Testis (tissue), 3 donors: ENCODE results near the gene THBS3. TPM values are rescaled to one million over a fixed set of nuclear protein-coding genes. Genes with fewer than 3 reads are reported as not detected.
"Not testable (repeated sequence)": the region's sequence is repeated elsewhere in the genome, so short reads cannot be mapped to it uniquely, and the experiment has no call there.

Experiments used
- DNase-seq: peaks from one replicate; pipeline ENCODE4 v3.0.0-alpha.2; 2019
- H3K27ac ChIP-seq, 2 donors: fragments of 200-600 bp; sonication (generic); one replicate each; pipeline ENCODE4 v1.5.1; 2019
- H3K27me3 ChIP-seq: fragments of 200-600 bp; sonication (generic); one replicate; pipeline ENCODE4 v1.5.1; 2019
- H3K36me3 ChIP-seq: fragments of 200-600 bp; sonication (generic); one replicate; pipeline ENCODE4 v1.5.1; 2017; ENCODE audit warnings: low read depth; ENCODE audit errors: missing control alignments
- H3K4me1 ChIP-seq: fragments of 200-600 bp; sonication (generic); one replicate; pipeline ENCODE4 v1.5.1; 2019
- H3K4me3 ChIP-seq, 2 donors: fragments of 200-600 bp; sonication (generic); one replicate each; pipeline ENCODE4 v1.5.1; 2017 to 2019
- H3K9me3 ChIP-seq: fragments of 200-600 bp; sonication (generic); one replicate; pipeline ENCODE4 v1.5.1; 2017
- CTCF ChIP-seq, 3 experiments: fragments of 450-650 bp in 2 of 3; fragments of 200-600 bp in 1 of 3; sonication (generic) in 1 of 3; IDR thresholded peaks; one replicate each; pipeline ENCODE4 v1.5.1; 2016 to 2019; ENCODE audit warnings: antibody characterized with exemption in 3 of 3, mild to moderate bottlenecking in 2 of 3, moderate library complexity in 1 of 3
- POLR2A ChIP-seq: fragments of 450-650 bp; IDR thresholded peaks from one replicate; pipeline ENCODE4 v1.6.1; 2017; ENCODE audit warnings: antibody characterized with exemption, mild to moderate bottlenecking, moderate library complexity
- WGBS, 2 donors: methylation state at CpG; one replicate each; pipeline ENCODE4 v1.1.5; 2018; 5-methylcytosine and 5-hydroxymethylcytosine counted together
- intact Hi-C: fragments of 100-400 bp; cut with DNase I; formaldehyde crosslinking; loops from one replicate; pipeline ENCODE4 v1.15.1; 2023; ENCODE audit warnings: low total_unique reads
- polyA plus RNA-seq: library from polyadenylated mRNA; stranded (reverse); fragments of 350-450 nt; fragmentation: Illumina TruSeq; extraction: RNeasy Lipid Tissue Mini Kit (QIAGEN cat#74804); gene quantifications from one replicate; pipeline ENCODE4 v1.2.3, GENCODE V29; 2014; ENCODE audit warnings: low read depth, low replicate concordance; ENCODE audit not compliant: insufficient read depth
- total RNA-seq, 2 donors: library from RNA; depleted of rRNA; stranded (reverse); fragments of >200 nt; gene quantifications; one replicate each; pipeline ENCODE4 v1.2.3, GENCODE V29; 2016

Gene THBS3
- total and polyA plus RNA-seq, 3 donors from 2014 or later = 37.1 to 82.9 (median 68.1) TPM

- intact Hi-C loops = no loop called here
- DNase-seq = peak; percentile 61
- no peak overlapping the region for H3K4me3 ChIP-seq
Observed at GRCh38 chr1:155219592-155220031, 11.9 kb upstream of the THBS3 start.

GRCh38 chr1:155218854-155219591, 11.3 kb upstream of the THBS3 start:
- no peak overlapping the region for H3K27ac ChIP-seq
- no peak overlapping the region for H3K4me3 ChIP-seq
- DNase-seq = peak; percentile 80
- intact Hi-C loops = no loop called here
- H3K36me3 ChIP-seq = no peaks in the 10 kb centered on the region
- no peaks in the 10 kb centered on the region for H3K4me1 ChIP-seq
- 35 to 49% methylated on average over 7 of the region's 7 CpGs for WGBS, 2 donors
- no peaks in the 10 kb centered on the region for H3K9me3 ChIP-seq
- H3K27me3 ChIP-seq = no peaks in the 10 kb centered on the region
- TF ChIP-seq POLR2A = no peak

More at GRCh38 chr1:155219592-155220031, 11.9 kb upstream of the THBS3 start:
- H3K36me3 ChIP-seq = no peaks in the 10 kb centered on the region
- no peaks in the 10 kb centered on the region for H3K9me3 ChIP-seq
- WGBS, 2 donors = 0 to 14% methylated on average over 1 of the region's 1 CpG
- TF ChIP-seq CTCF (IDR thresholded peaks at IDR 0.05) (no peak), POLR2A (no peak)
- no peaks in the 10 kb centered on the region for H3K27me3 ChIP-seq
- H3K27ac ChIP-seq = peak overlapping the region in 1 of 2 donors; percentile 12
- no peaks in the 10 kb centered on the region for H3K4me1 ChIP-seq

- H3K36me3 ChIP-seq = not testable (repeated sequence)
Observed at GRCh38 chr1:155214702-155215101, 7.0 kb upstream of the THBS3 start.

GRCh38 chr1:155212051-155212440, 4.3 kb upstream of the THBS3 start:
- H3K4me3 ChIP-seq, H3K27ac ChIP-seq, H3K36me3 ChIP-seq, H3K9me3 ChIP-seq, DNase-seq, intact Hi-C loops, H3K27me3 ChIP-seq: not testable (repeated sequence)
- H3K4me1 ChIP-seq = peaks cover 17% of the 10 kb centered on the region
- 62% methylated on average over 7 of the region's 7 CpGs; no CpG with 5 or more reads in 1 of the 2 donors for WGBS, 2 donors

More at GRCh38 chr1:155214702-155215101, 7.0 kb upstream of the THBS3 start:
- H3K27me3 ChIP-seq, H3K4me1 ChIP-seq, H3K9me3 ChIP-seq, DNase-seq, H3K4me3 ChIP-seq, intact Hi-C loops, H3K27ac ChIP-seq: not testable (repeated sequence)
- WGBS, 2 donors = 43 to 87% methylated on average over 1 to 8 of the region's 10 CpGs

GRCh38 chr1:155211381-155212050, 3.8 kb upstream of the THBS3 start:
- H3K36me3 ChIP-seq, H3K27ac ChIP-seq, intact Hi-C loops, H3K4me3 ChIP-seq, H3K27me3 ChIP-seq, H3K9me3 ChIP-seq: not testable (repeated sequence)
- 61 to 66% methylated on average over 8 to 13 of the region's 13 CpGs for WGBS, 2 donors
- peaks cover 22% of the 10 kb centered on the region for H3K4me1 ChIP-seq
- peak; percentile 47 for DNase-seq

- Histone ChIP-seq H3K27ac (no peak overlapping the region), H3K36me3 (no peaks in the 10 kb centered on the region), H3K4me3 (no peak overlapping the region), H3K4me1 (peaks cover 22% of the 10 kb centered on the region), H3K27me3 (no peaks in the 10 kb centered on the region), H3K9me3 (no peaks in the 10 kb centered on the region)
- 78 to 85% methylated on average over 4 of the region's 4 CpGs for WGBS, 2 donors
- no peak for DNase-seq
- TF ChIP-seq POLR2A (no peak), CTCF (IDR thresholded peaks at IDR 0.05) (no peak)
- intact Hi-C loops = no loop called here
Observed at GRCh38 chr1:155210314-155211104, 2.8 kb upstream of the THBS3 start.
